ENCODE measurements around the gene PLEKHA7.

- no peak for TF ChIP-seq CTCF (IDR thresholded peaks at IDR 0.05)
- TF ChIP-seq ZFX (IDR thresholded peaks at IDR 0.05; ENCODE audit: borderline replicate concordance): no peak
Observed at GRCh38 chr11:16899708-16900303, 114.4 kb downstream of the PLEKHA7 start.
